Measurements from ENCODE around the gene KANSL3.

GRCh38 chr2:96664366-96664925 is 26.3 kb upstream of the KANSL3 start:
- TF ChIP-seq POLR2AphosphoS5 (IDR thresholded peaks at IDR 0.05) (no peak), POLR2A (IDR thresholded peaks at IDR 0.05) (no peak)
